HG02885 (cell line): Measurements from ENCODE around the gene COL25A1.
"Not testable (repeated sequence)": the region's sequence is repeated elsewhere in the genome, so short reads cannot be mapped to it uniquely, and the experiment has no call there.

Source experiments
- ATAC-seq: cut with Tn5 transposase; IDR thresholded peaks from one replicate; pipeline ENCODE4 v1.9.1; 2021; ENCODE audit warnings: mild to moderate bottlenecking; ENCODE audit not compliant: unreplicated experiment, poor library complexity

The COL25A1 gene

GRCh38 chr4:109077505-109077904 lies 225.0 kb downstream of the COL25A1 start:
- no peak for ATAC-seq

- not testable (repeated sequence) for ATAC-seq
Observed at GRCh38 chr4:109076709-109077108, 225.7 kb downstream of the COL25A1 start.

- no peak for ATAC-seq
Observed at GRCh38 chr4:109075621-109076020, 226.8 kb downstream of the COL25A1 start.

GRCh38 chr4:109072595-109072994 lies 229.9 kb downstream of the COL25A1 start:
- ATAC-seq: no peak

- ATAC-seq: not testable (repeated sequence)
Observed at GRCh38 chr4:109070677-109071076, 231.8 kb downstream of the COL25A1 start.

- ATAC-seq: no peak
Observed at GRCh38 chr4:109067508-109068235, 234.8 kb downstream of the COL25A1 start.

- no peak for ATAC-seq
Observed at GRCh38 chr4:109065006-109065405, 237.5 kb downstream of the COL25A1 start.

GRCh38 chr4:109053257-109053656 lies 249.2 kb downstream of the COL25A1 start:
- no peak for ATAC-seq

GRCh38 chr4:109052821-109053220 lies 249.6 kb downstream of the COL25A1 start:
- ATAC-seq: no peak

GRCh38 chr4:109051054-109051453 lies 251.4 kb downstream of the COL25A1 start:
- no peak for ATAC-seq

GRCh38 chr4:109049926-109050325 lies 252.5 kb downstream of the COL25A1 start:
- ATAC-seq: no peak

GRCh38 chr4:109046471-109047201 lies 255.8 kb downstream of the COL25A1 start:
- ATAC-seq: no peak

GRCh38 chr4:109044431-109044830 lies 258.0 kb downstream of the COL25A1 start:
- no peak for ATAC-seq

- ATAC-seq: no peak
Observed at GRCh38 chr4:109043286-109043685, 259.2 kb downstream of the COL25A1 start.

- no peak for ATAC-seq
Observed at GRCh38 chr4:109041463-109042360, 260.7 kb downstream of the COL25A1 start.

GRCh38 chr4:109040441-109040840 lies 262.0 kb downstream of the COL25A1 start:
- ATAC-seq: no peak

- no peak for ATAC-seq
Observed at GRCh38 chr4:109037026-109037425, 265.4 kb downstream of the COL25A1 start.

- ATAC-seq: no peak
Observed at GRCh38 chr4:109033993-109034392, 268.5 kb downstream of the COL25A1 start.

GRCh38 chr4:109032671-109033070 lies 269.8 kb downstream of the COL25A1 start:
- ATAC-seq: no peak

- no peak for ATAC-seq
Observed at GRCh38 chr4:109029987-109030386, 272.5 kb downstream of the COL25A1 start.

GRCh38 chr4:109027016-109027500 lies 275.4 kb downstream of the COL25A1 start:
- no peak for ATAC-seq
